ENCODE data around the gene NTRK3.

GRCh38 chr15:88250826-88251225 lies 5.7 kb downstream of the NTRK3 start:
- TF ChIP-seq FOSL2 (CRISPR knock-in tag; IDR thresholded peaks at IDR 0.05) = no peak
- no peak for TF ChIP-seq CTCF (CRISPR knock-in tag; IDR thresholded peaks at IDR 0.05)
- TF ChIP-seq TARDBP (CRISPR knock-in tag; IDR thresholded peaks at IDR 0.05) = no peak
- TF ChIP-seq ZHX1 (CRISPR knock-in tag; IDR thresholded peaks at IDR 0.05; ENCODE audit: low read depth) = no peak
- TF ChIP-seq SMC3 (IDR thresholded peaks at IDR 0.05; ENCODE audit: low read length) = no peak
- TF ChIP-seq ARHGAP35 (CRISPR knock-in tag; IDR thresholded peaks at IDR 0.05; ENCODE audit: borderline replicate concordance) = no peak
